Measurements from ENCODE around the gene GPR157.

GPR157 gene

GRCh38 chr1:9087411-9088125 lies 41.3 kb downstream of the GPR157 start:
- Histone ChIP-seq H3K9ac (ENCODE audit: low read depth, low read length, poor library complexity, severe bottlenecking) (no peak overlapping the region), H3K79me2 (ENCODE audit: insufficient read depth, low read length) (no peaks in the 10 kb centered on the region), H3K9me3 (ENCODE audit: insufficient read depth, low read depth, low read length) (no peaks in the 10 kb centered on the region), H3F3A (ENCODE audit: low read depth) (no peaks in the 10 kb centered on the region), H3K27me3 (ENCODE audit: insufficient read depth, low read length, poor library complexity, severe bottlenecking) (peaks cover 4% of the 10 kb centered on the region), H3K4me1 (ENCODE audit: insufficient read depth, low read length, poor library complexity, severe bottlenecking) (no peaks in the 10 kb centered on the region), H3K36me3 (ENCODE audit: insufficient read depth, low read length) (no peaks in the 10 kb centered on the region), H3K4me3 (ENCODE audit: low read length, poor library complexity, severe bottlenecking) (no peak overlapping the region), H2AFZ (ENCODE audit: low read length) (no peak overlapping the region), H3K9me2 (replicated peaks; ENCODE audit: low read depth, low read length) (no peaks in the 10 kb centered on the region), H4K20me1 (ENCODE audit: insufficient read depth, low read length, poor library complexity, severe bottlenecking) (no peaks in the 10 kb centered on the region), H3K4me2 (ENCODE audit: low read depth, low read length, poor library complexity, severe bottlenecking) (no peak overlapping the region)
- TF ChIP-seq CTCF (conservative IDR thresholded peaks at IDR 0.05; ENCODE audit: low read length) (no peak), EZH2phosphoT487 (IDR thresholded peaks at IDR 0.05; ENCODE audit: borderline replicate concordance) (no peak)

GRCh38 chr1:9086796-9087195 lies 42.1 kb downstream of the GPR157 start:
- no peak overlapping the region for H3K9ac ChIP-seq (ENCODE audit: low read depth, low read length, poor library complexity, severe bottlenecking)
- H3K27me3 ChIP-seq (ENCODE audit: insufficient read depth, low read length, poor library complexity, severe bottlenecking) = peaks cover 4% of the 10 kb centered on the region
- no peaks in the 10 kb centered on the region for H3K9me3 ChIP-seq (ENCODE audit: insufficient read depth, low read depth, low read length)
- H3K36me3 ChIP-seq (ENCODE audit: insufficient read depth, low read length) = no peaks in the 10 kb centered on the region
- H3K9me2 ChIP-seq (replicated peaks; ENCODE audit: low read depth, low read length) = no peaks in the 10 kb centered on the region
- H4K20me1 ChIP-seq (ENCODE audit: insufficient read depth, low read length, poor library complexity, severe bottlenecking) = no peaks in the 10 kb centered on the region
- H3K4me3 ChIP-seq (ENCODE audit: low read length, poor library complexity, severe bottlenecking) = no peak overlapping the region
- H2AFZ ChIP-seq (ENCODE audit: low read length) = no peak overlapping the region
- TF ChIP-seq EZH2phosphoT487 (IDR thresholded peaks at IDR 0.05; ENCODE audit: borderline replicate concordance) (no peak), CTCF (conservative IDR thresholded peaks at IDR 0.05; ENCODE audit: low read length) (no peak)
- H3K4me1 ChIP-seq (ENCODE audit: insufficient read depth, low read length, poor library complexity, severe bottlenecking) = no peaks in the 10 kb centered on the region
- H3F3A ChIP-seq (ENCODE audit: low read depth) = no peaks in the 10 kb centered on the region
- H3K4me2 ChIP-seq (ENCODE audit: low read depth, low read length, poor library complexity, severe bottlenecking) = no peak overlapping the region
- H3K79me2 ChIP-seq (ENCODE audit: insufficient read depth, low read length) = no peaks in the 10 kb centered on the region

- Histone ChIP-seq H2AFZ (ENCODE audit: low read length) (no peak overlapping the region), H3K36me3 (ENCODE audit: insufficient read depth, low read length) (no peaks in the 10 kb centered on the region), H4K20me1 (ENCODE audit: insufficient read depth, low read length, poor library complexity, severe bottlenecking) (no peaks in the 10 kb centered on the region), H3K9me3 (ENCODE audit: insufficient read depth, low read depth, low read length) (no peaks in the 10 kb centered on the region), H3K9ac (ENCODE audit: low read depth, low read length, poor library complexity, severe bottlenecking) (no peak overlapping the region), H3K4me1 (ENCODE audit: insufficient read depth, low read length, poor library complexity, severe bottlenecking) (no peaks in the 10 kb centered on the region), H3K4me2 (ENCODE audit: low read depth, low read length, poor library complexity, severe bottlenecking) (no peak overlapping the region), H3K4me3 (ENCODE audit: low read length, poor library complexity, severe bottlenecking) (no peak overlapping the region), H3F3A (ENCODE audit: low read depth) (no peaks in the 10 kb centered on the region), H3K9me2 (replicated peaks; ENCODE audit: low read depth, low read length) (no peaks in the 10 kb centered on the region), H3K79me2 (ENCODE audit: insufficient read depth, low read length) (no peaks in the 10 kb centered on the region), H3K27me3 (ENCODE audit: insufficient read depth, low read length, poor library complexity, severe bottlenecking) (peaks cover 4% of the 10 kb centered on the region)
- TF ChIP-seq EZH2phosphoT487 (IDR thresholded peaks at IDR 0.05; ENCODE audit: borderline replicate concordance) = no peak
- TF ChIP-seq CTCF (conservative IDR thresholded peaks at IDR 0.05; ENCODE audit: low read length) = no peak
Observed at GRCh38 chr1:9086045-9086444, 42.9 kb downstream of the GPR157 start.

Measured in Loucy (cell line).